Stimulated activated CD8-positive, alpha-beta memory T cell treated with anti-CD3 and anti-CD28 coated beads, Interleukin-7, amount 100 ng/mL, for 48 hours (primary cell): Measurements from ENCODE around the gene CREB5.

Experiments
- DNase-seq, 2 donors: peaks; one replicate each; pipeline ENCODE4 v3.0.0-alpha.2; 2020; ENCODE audit warnings: low read depth in 1 of 2; ENCODE audit errors: extremely low read depth in 1 of 2

Gene CREB5

DNA sequence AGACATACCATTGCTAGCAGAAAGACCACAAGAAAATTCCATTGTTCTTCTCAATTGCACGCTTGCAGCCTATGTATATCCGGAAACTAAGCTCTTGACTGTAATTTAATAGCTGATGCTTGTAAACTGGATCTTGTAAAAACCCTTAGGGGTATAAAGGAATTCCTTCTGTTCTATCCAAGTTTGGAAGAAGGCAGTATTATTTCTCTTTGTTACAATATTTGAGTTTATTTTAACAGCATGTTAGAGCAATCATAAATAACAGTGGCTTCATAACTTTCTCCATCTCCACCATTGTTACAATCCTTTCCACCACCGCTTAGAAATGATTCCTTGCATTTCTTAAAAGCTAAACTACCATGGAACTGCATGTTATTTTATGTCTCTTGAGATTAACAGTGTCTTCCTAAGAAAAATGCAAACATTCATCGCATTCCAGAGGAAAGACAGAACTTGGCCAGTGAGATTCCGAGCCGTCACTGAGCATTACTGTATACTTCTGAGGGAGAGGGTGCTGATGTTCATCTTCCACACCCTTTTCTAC, 453.4 kb downstream of the CREB5 start:
- DNase-seq, result no peak

DNA sequence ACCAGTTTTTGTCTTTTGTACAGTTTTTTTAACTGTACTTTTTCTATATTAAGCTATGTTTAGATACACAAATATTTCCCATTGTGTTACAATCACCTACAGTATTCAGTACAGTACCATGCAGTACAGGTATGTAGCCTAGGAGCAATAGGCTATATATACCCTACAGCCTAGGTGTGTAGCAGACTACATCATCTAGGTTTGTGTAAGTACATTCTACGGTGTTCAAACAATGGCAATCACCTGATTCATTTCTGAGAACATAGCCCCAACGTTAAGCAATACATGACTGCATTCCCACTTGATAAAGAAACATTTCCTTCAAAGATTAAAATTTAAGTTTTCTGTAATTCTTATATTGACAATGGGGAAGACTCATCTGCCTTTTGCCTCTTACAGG, 456.4 kb downstream of the CREB5 start:
- no peak for DNase-seq

DNA sequence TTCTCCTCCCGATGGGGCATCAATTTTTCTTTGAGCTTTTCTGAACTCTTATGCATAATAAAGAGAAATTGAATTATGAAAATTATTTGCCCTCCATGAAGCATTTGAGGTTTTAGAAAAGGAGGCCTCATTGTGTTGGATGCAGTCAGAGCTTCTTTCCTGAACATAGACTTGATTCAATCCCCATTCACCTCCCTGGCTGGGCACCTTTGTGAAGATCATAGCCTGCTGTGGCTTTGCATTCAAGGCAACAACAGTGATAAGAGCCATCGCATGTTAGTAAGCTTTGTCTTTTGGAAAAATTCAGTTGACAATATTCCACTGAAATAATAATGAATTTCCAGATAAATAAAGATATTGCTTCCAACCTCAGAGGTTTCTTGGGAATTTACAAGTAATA, 458.8 kb downstream of the CREB5 start:
- no peak for DNase-seq

DNA sequence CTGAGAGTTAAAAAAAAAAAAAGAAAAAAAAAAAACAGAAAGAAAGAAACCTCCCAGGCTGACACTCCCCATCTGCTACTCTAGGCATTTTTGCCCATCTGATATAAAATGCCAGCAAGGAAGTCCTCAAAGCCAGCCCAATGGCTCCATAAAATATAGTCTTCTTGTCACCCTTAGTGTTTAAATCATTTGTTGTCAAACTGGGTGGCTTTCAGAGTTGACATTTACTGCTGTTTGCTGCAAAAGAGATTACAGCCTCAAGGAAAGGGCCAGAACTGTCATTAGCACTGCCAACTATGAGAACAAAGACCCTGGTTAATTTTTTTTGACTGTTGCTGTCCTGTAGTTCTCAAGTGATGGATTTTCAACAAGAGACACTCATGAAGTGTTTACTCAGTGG, 459.3 kb downstream of the CREB5 start:
- no peak for DNase-seq

DNA sequence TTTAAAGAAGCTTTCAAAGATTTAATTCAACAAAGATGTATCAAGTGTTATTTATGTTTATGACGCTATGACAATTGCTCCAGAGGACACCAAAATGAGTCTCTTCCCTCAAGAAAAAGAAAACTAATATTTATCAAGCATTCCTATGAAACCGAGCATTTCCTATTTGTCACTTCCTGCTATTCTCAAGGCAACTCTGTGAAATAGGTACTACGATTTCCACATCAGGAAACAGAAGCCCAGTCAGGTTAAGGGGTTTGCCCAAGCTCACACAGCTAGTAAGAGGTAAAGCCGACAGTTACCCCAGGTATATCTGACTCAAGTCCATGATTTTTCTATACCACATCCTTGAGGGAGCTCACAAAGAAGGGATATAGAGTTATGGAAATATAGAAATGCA, 459.9 kb downstream of the CREB5 start:
- DNase-seq, result no peak

DNA sequence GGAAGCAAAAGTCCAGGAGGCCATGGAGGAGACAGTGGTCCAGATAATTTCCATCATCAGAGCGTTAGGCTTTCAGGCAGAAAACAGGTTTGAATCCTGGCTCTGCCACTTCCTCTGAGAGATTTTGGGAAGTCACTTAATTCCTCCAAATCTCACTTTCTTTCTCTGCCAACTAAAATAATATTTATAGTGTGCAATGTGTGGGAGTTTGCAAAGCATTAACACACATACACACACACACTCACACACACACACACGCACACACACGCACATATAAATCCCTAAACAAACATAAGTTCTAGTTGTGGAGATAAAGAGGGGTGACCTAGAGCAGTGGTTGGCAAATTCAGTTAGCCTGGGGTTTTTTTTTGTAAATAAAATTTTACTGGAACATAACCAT, 461.0 kb downstream of the CREB5 start:
- no peak for DNase-seq

DNA sequence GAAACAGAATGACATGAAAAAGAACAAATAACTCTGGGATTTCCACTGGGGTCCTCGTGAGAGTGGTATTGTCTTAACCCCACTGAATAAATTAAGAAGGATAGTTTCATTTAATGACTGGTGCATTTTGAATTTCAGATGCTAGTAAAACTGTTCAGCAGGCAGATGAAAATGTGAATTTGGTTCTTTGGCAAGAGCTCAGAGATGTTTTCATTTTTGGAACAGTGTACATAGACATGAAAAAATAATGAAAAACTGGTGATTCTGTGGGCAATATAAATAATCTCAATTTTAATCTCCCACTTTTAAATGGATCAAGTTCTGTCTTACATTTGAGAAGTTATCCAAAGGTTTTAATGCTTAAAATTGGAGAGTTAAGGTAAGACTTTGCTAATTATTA, 461.7 kb downstream of the CREB5 start:
- DNase-seq, result no peak
